Adrenal gland (tissue), 5 donors: ENCODE results near the gene DST.

Experiments used
- CTCF ChIP-seq, 6 experiments: fragments of 450-650 bp in 4 of 6; fragments of 200-600 bp in 2 of 6; sonication (generic) in 1 of 6; IDR thresholded peaks; 1 replicate in 5 of 6; 2 replicates in 1 of 6; pipeline versions ENCODE4 v1.5.1 to v1.8.0; 2016 to 2021; ENCODE audit warnings: antibody characterized with exemption in 6 of 6, mild to moderate bottlenecking in 2 of 6, moderate library complexity in 1 of 6
- POLR2A ChIP-seq, 2 donors: fragments of 450-650 bp; IDR thresholded peaks; one replicate each; pipeline ENCODE4 v1.6.1; 2017; ENCODE audit warnings: antibody characterized with exemption in 2 of 2, mild to moderate bottlenecking in 2 of 2, moderate library complexity in 1 of 2
- donor health status: DM: no; HTN: no; CAD: no.

- no peak for TF ChIP-seq CTCF (IDR thresholded peaks at IDR 0.05)
- TF ChIP-seq POLR2A (IDR thresholded peaks at IDR 0.05): no peak
These were observed 41.2 kb upstream of the DST start for GRCh38 chr6:56683882-56684281.
